Skin epidermis (tissue), 12 donors: ENCODE results near the gene TMC8.

ENCODE experiments used
- H3K27ac ChIP-seq, 21 experiments: fragments of 200-600 bp; sonication (generic) in 11 of 21; one replicate each; pipeline ENCODE4 v1.5.0; 2020; ENCODE audit warnings: mild to moderate bottlenecking in 3 of 21, inconsistent platforms in 2 of 21, moderate library complexity in 2 of 21
- H3K4me3 ChIP-seq, 7 experiments: fragments of 200-600 bp; sonication (generic) in 2 of 7; one replicate each; pipeline ENCODE4 v1.5.0; 2020; ENCODE audit warnings: inconsistent platforms in 2 of 7, mild to moderate bottlenecking in 2 of 7, moderate library complexity in 1 of 7

Gene TMC8

DNA sequence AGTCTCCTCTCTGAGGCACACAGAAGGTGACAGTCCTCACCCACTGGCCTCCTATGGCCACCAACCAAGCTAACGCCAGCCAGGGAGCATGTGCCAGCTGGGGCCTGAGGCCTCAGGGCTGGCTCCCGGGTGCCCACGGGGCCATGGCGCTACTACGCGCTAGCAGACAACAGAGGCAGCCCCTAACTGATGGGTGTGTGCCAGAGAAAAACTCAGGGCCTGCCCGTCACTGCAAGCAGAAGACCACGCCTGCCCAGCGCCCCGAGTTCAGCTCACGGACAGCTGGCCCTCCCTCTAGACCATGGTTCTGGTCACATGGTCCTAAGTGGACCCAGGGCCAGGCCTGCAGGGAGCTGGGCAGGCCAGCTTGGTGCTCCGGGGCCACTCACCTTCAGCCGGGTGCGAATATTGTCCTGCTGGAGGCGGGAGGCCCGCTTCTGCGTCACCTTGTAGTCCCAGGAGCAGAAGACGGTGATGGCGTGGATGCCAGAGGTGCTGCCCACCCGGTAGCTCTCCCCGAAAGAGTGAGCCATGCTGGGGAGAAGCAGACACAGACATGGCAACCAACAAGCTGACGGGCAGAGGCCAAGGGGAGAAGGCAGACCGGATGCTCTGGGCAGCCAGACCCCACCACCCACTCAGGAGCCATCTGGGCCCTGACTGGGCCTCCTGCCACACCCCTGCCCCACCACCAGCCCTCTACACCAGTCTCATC, 8.2 kb upstream of the TMC8 start:
- Histone ChIP-seq H3K4me3 (no peak overlapping the region), H3K27ac (peak overlapping the region in 10 of 21 experiments; percentile 48 to 85 (median 72))

GRCh38 chr17:78122931-78123249, 7.7 kb upstream of the TMC8 start:
- no peak overlapping the region for H3K4me3 ChIP-seq

DNA sequence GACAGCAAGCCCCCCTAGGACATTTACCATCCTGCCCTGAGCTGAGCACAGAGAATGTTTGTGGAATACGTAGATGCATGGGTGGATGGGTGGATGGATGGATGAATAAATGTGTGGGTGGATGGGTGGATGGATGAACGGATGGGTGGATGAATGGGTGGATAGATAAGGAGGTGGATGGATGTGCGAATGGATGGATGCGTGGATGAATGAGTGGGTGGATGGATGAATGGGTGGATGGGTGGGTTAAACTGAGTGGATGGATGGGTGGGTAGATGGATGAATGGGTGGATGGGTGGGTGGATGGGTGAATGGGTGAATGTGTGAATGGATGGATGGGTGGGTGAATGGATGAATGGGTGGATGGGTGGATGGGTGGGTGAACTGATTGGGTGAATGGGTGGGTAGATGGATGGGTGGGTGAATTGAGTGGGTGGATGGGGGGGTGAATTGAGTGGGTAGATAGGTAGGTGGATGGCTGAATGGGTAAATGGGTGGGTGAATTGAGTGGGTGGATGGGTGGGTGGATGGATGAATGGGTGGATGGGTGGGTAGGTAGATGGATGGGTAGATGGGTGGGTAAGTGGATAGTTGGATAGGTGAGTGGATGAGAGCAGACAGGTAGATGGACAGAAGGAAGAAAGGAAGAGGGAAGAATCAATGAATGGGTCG, 7.2 kb upstream of the TMC8 start:
- H3K27ac ChIP-seq: peak overlapping the region in 4 of 21 experiments; percentile 52 to 98 (median 93)

More at GRCh38 chr17:78122931-78123249, 7.7 kb upstream of the TMC8 start:
- H3K27ac ChIP-seq: peak overlapping the region in 4 of 21 experiments; percentile 52 to 85 (median 77)

GRCh38 chr17:78124081-78124835, 6.3 kb upstream of the TMC8 start:
- peak overlapping the region in 14 of 21 experiments; percentile 1 to 98 (median 74) for H3K27ac ChIP-seq
- no peak overlapping the region for H3K4me3 ChIP-seq

More for the DNA sequence above, 7.2 kb upstream of the TMC8 start:
- no peak overlapping the region for H3K4me3 ChIP-seq

- H3K27ac ChIP-seq: peak overlapping the region in 16 of 21 experiments; percentile 6 to 98 (median 74)
These were observed 5.8 kb upstream of the TMC8 start for GRCh38 chr17:78124836-78125137.

DNA sequence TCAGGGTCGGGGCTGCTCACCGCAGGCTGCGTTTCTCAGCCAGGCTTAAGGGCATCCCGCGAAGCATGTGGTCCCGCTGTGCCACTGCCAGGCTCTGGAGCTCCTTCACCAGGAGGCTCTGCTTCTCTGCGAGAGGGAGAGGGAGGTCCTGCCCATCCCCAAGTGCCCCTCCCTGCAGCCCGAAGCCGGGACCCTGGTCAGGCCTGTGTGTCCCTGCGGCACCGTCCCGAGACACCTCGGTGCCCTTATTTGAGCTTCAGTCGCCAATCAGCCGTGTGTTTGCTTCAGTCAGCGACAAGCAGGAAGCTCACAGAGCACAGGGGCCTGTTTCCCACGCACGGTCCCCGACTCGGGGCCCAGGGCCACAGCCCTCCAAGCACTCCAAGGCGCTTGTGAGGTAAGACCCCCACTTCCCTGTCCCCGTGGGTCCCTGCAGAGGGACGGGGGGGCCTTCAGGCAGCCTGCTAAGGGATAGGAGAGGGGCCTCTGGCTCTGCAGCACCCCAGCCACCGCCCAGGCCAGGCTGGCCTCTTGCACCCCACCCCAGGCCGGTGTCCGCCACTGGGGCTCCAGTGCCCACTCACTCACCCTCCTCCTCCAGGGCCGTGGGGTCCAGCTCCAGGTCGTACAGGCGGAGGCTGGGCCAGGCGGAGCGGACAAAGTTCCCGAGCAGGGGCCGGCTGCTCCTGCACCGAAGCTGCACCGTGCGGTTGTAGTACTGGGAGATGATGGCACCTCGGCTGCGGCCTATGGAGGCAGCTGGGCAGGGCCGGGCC, 5.2 kb upstream of the TMC8 start:
- peak overlapping the region in 18 of 21 experiments; percentile 21 to 98 (median 84) for H3K27ac ChIP-seq
- H3K4me3 ChIP-seq: peak overlapping the region in 1 of 7 experiments; percentile 2

More at GRCh38 chr17:78124836-78125137, 5.8 kb upstream of the TMC8 start:
- H3K4me3 ChIP-seq: peak overlapping the region in 1 of 7 experiments; percentile 2

GRCh38 chr17:78125976-78126894, 4.3 kb upstream of the TMC8 start:
- H3K4me3 ChIP-seq: peak overlapping the region in 6 of 7 experiments; percentile 54 to 82 (median 70)

GRCh38 chr17:78126895-78127238, 3.7 kb upstream of the TMC8 start:
- Histone ChIP-seq H3K27ac (peak overlapping the region; percentile 13 to 98 (median 90)), H3K4me3 (peak overlapping the region; percentile 54 to 83 (median 72))

More at GRCh38 chr17:78125976-78126894, 4.3 kb upstream of the TMC8 start:
- peak overlapping the region; percentile 13 to 98 (median 90) for H3K27ac ChIP-seq

- H3K27ac ChIP-seq: peak overlapping the region; percentile 48 to 98 (median 90)
- peak overlapping the region; percentile 54 to 83 (median 72) for H3K4me3 ChIP-seq
These were observed 3.2 kb upstream of the TMC8 start for GRCh38 chr17:78127239-78127887.

GRCh38 chr17:78127888-78128550, 2.6 kb upstream of the TMC8 start:
- Histone ChIP-seq H3K4me3 (peak overlapping the region; percentile 54 to 83 (median 72)), H3K27ac (peak overlapping the region; percentile 48 to 98 (median 90))

DNA sequence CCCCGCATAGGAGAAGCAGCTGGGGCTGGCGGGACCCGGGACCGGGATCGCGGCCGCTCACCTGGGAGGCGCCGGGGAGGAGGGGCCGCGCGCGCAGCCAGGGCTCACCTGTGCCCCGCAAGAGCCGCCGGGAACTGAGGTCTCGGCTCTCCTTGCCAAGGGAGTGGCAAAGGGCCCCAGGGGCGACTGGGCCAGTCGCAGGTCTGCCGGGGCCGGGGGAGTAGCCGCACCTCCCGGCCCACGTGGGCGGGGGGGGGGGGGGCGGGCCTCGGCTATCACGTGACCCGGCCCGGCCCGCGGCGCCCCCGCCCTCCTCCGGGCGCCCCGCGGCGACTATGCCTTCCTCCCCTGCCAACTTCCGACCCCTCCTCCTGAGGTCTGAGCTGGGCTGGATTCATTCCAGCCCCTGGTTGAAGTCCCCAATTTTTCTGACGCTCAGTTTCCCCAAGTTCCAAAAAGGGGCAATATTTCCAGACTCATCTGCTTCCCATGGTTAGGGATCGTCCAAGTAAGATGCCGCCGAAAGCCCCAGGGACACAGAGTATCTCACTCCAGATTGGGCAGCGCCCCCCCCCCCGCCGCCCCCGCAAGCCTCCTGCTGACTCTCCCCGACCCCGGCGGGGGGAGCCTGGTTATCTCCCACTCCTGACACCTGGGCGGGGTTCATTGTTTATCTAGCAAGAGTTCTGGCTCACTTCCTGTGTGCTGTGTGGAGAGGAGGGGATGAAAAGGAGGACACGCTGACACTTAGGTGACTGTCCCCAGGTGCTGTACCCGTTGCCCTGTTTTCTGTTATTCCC, 1.8 kb upstream of the TMC8 start, which contains the start of gene TMC6:
Gene TMC6 (minus strand): TSS at position 205 of the 800 bp plus-strand sequence. CDS start 1,923 bp downstream, outside the sequence.
- H3K27ac ChIP-seq: peak within 1 kb of the TSS; percentile 48 to 98 (median 90)
- peak within 1 kb of the TSS; percentile 54 to 83 (median 72) for H3K4me3 ChIP-seq

GRCh38 chr17:78129351-78130089, 1.1 kb upstream of the TMC8 start:
- peak overlapping the region in 19 of 21 experiments; percentile 10 to 98 (median 91) for H3K27ac ChIP-seq

GRCh38 chr17:78130090-78130436, 508 bp upstream of the TMC8 start:
- Histone ChIP-seq H3K27ac (peak overlapping the region in 19 of 21 experiments; percentile 22 to 98 (median 88)), H3K4me3 (peak overlapping the region in 3 of 7 experiments; percentile 44 to 54 (median 54))

More at GRCh38 chr17:78129351-78130089, 1.1 kb upstream of the TMC8 start:
- H3K4me3 ChIP-seq: peak overlapping the region in 3 of 7 experiments; percentile 54 to 69 (median 54)

GRCh38 chr17:78131172-78132083, 857 bp downstream of the TMC8 start:
- Histone ChIP-seq H3K27ac (peak overlapping the region; percentile 14 to 98 (median 79)), H3K4me3 (peak overlapping the region; percentile 38 to 54 (median 44))
